GM12878 (cell line): ENCODE measurements around the gene MAMLD1. TPM values are rescaled to one million over a fixed set of nuclear protein-coding genes. Genes with fewer than 3 reads are reported as not detected.

ENCODE experiments used
- ATAC-seq: fragments of 200-7000 bp; cut with Tn5 transposase; 3 replicates; pipeline ENCODE4 v1.9.1; 2020; ENCODE audit warnings: mild to moderate bottlenecking, moderate library complexity
- BruUV-seq: library from RNA; stranded (reverse); fragments of 400-500 nt; replicated peaks from 2 replicates; lab custom pipeline; 2021; lab: Mats Ljungman, UMichigan
- CTCF ChIA-PET: fragments of 300-600 bp; sonication (Branson Sonifier 250); formaldehyde crosslinking; extraction: SDS; loops from one replicate; lab custom pipeline; 2021; ENCODE audit warnings: inconsistent platforms; lab: Yijun Ruan, JAX
- POLR2A ChIA-PET: fragments of 350-600 bp; formaldehyde crosslinking; extraction: SDS; loops from one replicate; lab custom pipeline; 2021; ENCODE audit warnings: inconsistent platforms; lab: Charles Lee
- RAD21 ChIA-PET: fragments of 300-600 bp; sonication (Branson Sonifier 250); formaldehyde crosslinking; loops from one replicate; lab custom pipeline; 2023; ENCODE audit warnings: antibody characterized with exemption; ENCODE audit not compliant: unreplicated experiment; lab: Charles Lee
- SMC1A ChIA-PET: fragments of 300-600 bp; sonication (Branson Sonifier 250); formaldehyde crosslinking; loops from one replicate; lab custom pipeline; 2023; ENCODE audit not compliant: unreplicated experiment, uncharacterized antibody; lab: Charles Lee
- DNase-seq: peaks from one replicate; pipeline ENCODE4 v3.0.0-alpha.2; 2011; ENCODE audit warnings: low read depth, low spot score
- FAIRE-seq: peaks from 3 replicates; lab custom pipeline; 2011; peaks lifted over from hg19 to GRCh38; lab: Jason Lieb, UNC
- H2AFZ ChIP-seq: 2 replicates; pipeline ENCODE4 v1.6.0; 2011; ENCODE audit warnings: low read depth, low read length, control low read depth; ENCODE audit not compliant: control insufficient read depth
- H3K27ac ChIP-seq: 2 replicates; pipeline ENCODE4 v1.5.1; 2011; ENCODE audit warnings: control low read depth; ENCODE audit not compliant: control insufficient read depth, insufficient read depth
- H3K27me3 ChIP-seq, 2 experiments: replicated peaks in 1 of 2; 2 replicates each; pipeline versions ENCODE4 v1.6.0 to v1.6.1; 2011; ENCODE audit warnings: low read length in 1 of 2; ENCODE audit not compliant: control insufficient read depth in 2 of 2, insufficient read depth in 2 of 2
- H3K36me3 ChIP-seq, 2 experiments: 2 replicates each; pipeline ENCODE4 v1.5.1; 2011; ENCODE audit warnings: low read length in 1 of 2; ENCODE audit not compliant: control insufficient read depth in 2 of 2, insufficient read depth in 2 of 2
- H3K4me1 ChIP-seq: 2 replicates; pipeline ENCODE4 v1.6.1; 2011; ENCODE audit warnings: mild to moderate bottlenecking, low read length, moderate library complexity, mixed read lengths; ENCODE audit not compliant: control insufficient read depth, insufficient read depth
- H3K4me2 ChIP-seq: 2 replicates; pipeline ENCODE4 v1.6.0; 2011; ENCODE audit warnings: control low read depth; ENCODE audit not compliant: control insufficient read depth, insufficient read depth
- H3K4me3 ChIP-seq: fragments of 200-600 bp; sonication (generic); 2 replicates; pipeline ENCODE4 v1.5.1; 2016
- H3K79me2 ChIP-seq: 2 replicates; pipeline ENCODE4 v1.6.0; 2011; ENCODE audit warnings: low read length; ENCODE audit not compliant: control insufficient read depth, insufficient read depth
- H3K9ac ChIP-seq: 2 replicates; pipeline ENCODE4 v1.8.0; 2011; ENCODE audit warnings: low read length, control low read depth, mixed read lengths; ENCODE audit not compliant: control insufficient read depth, insufficient read depth
- H3K9me3 ChIP-seq: replicated peaks from 3 replicates; pipeline ENCODE4 v1.5.1; 2011; ENCODE audit warnings: mild to moderate bottlenecking, low read length; ENCODE audit not compliant: control insufficient read depth, insufficient read depth
- H4K20me1 ChIP-seq: 2 replicates; pipeline ENCODE4 v1.6.0; 2011; ENCODE audit not compliant: control insufficient read depth, insufficient read depth
- ASH2L ChIP-seq: fragments of 300-600, 200-600 bp; sonication (generic); IDR thresholded peaks from 2 replicates; pipeline ENCODE4 v1.6.1; 2017; ENCODE audit warnings: low read depth, mild to moderate bottlenecking, borderline replicate concordance
- EED ChIP-seq: sonication (generic); IDR thresholded peaks from 2 replicates; pipeline ENCODE4 v1.6.1; 2016; ENCODE audit warnings: antibody characterized with exemption, low read depth
- FOXK2 ChIP-seq: fragments of 450-650 bp; IDR thresholded peaks from 2 replicates; pipeline ENCODE4 v1.6.1; 2017; ENCODE audit warnings: mild to moderate bottlenecking, moderate library complexity
- HDAC2 ChIP-seq: fragments of 200-600 bp; sonication (generic); IDR thresholded peaks from 2 replicates; pipeline ENCODE4 v1.6.1; 2017
- KLF5 ChIP-seq: fragments of 450-650 bp; IDR thresholded peaks from 2 replicates; pipeline ENCODE4 v1.6.1; 2014; ENCODE audit warnings: mild to moderate bottlenecking; ENCODE audit not compliant: partially characterized antibody
- MEF2B ChIP-seq: fragments of 450-650 bp; IDR thresholded peaks from 2 replicates; pipeline ENCODE4 v1.6.1; 2018; ENCODE audit warnings: mild to moderate bottlenecking, moderate library complexity; ENCODE audit not compliant: partially characterized antibody, poor library complexity, severe bottlenecking
- MXI1 ChIP-seq: fragments of 150-350 bp; IDR thresholded peaks from 2 replicates; pipeline ENCODE4 v1.6.1; 2011; ENCODE audit warnings: low read depth, mild to moderate bottlenecking, inconsistent platforms, low read length, improper control_type of control experiment
- POLR2AphosphoS5 ChIP-seq: IDR thresholded peaks from 2 replicates; pipeline ENCODE4 v1.6.1; 2011; ENCODE audit warnings: mild to moderate bottlenecking, low read length, inconsistent platforms
- SMC3 ChIP-seq: IDR thresholded peaks from 2 replicates; pipeline ENCODE4 v1.6.1; 2011; ENCODE audit warnings: low read length, improper control_type of control experiment, borderline replicate concordance
- SRF ChIP-seq, 2 experiments: IDR thresholded peaks; 2 replicates each; pipeline ENCODE4 v1.6.1; 2011; ENCODE audit warnings: low read depth in 2 of 2, low read length in 2 of 2, mild to moderate bottlenecking in 1 of 2, moderate library complexity in 1 of 2
- TAF1 ChIP-seq: IDR thresholded peaks from 2 replicates; pipeline ENCODE4 v1.6.1; 2011; ENCODE audit warnings: mild to moderate bottlenecking, low read depth, low read length, borderline replicate concordance
- TCF7 ChIP-seq: IDR thresholded peaks from 2 replicates; pipeline ENCODE4 v1.6.1; 2014; ENCODE audit warnings: antibody characterized with exemption, borderline replicate concordance
- ZNF217 ChIP-seq: fragments of 450-650 bp; IDR thresholded peaks from 2 replicates; pipeline ENCODE4 v1.6.1; 2017; ENCODE audit warnings: antibody characterized with exemption, mild to moderate bottlenecking
- ZNF384 ChIP-seq: IDR thresholded peaks from 2 replicates; pipeline ENCODE4 v1.6.1; 2012; ENCODE audit warnings: low read depth, mild to moderate bottlenecking, low read length, improper control_type of control experiment, borderline replicate concordance
- WGBS: methylation state at CpG from one replicate; pipeline ENCODE4 v1.1.6; 2016; ENCODE audit warnings: low lambda C conversion rate; ENCODE audit not compliant: insufficient replicate concordance, insufficient coverage; ENCODE audit errors: missing lambda C conversion rate; 5-methylcytosine and 5-hydroxymethylcytosine counted together
- in situ Hi-C: fragments of 300-500 bp; cut with MboI; formaldehyde crosslinking; loops from 9 replicates; pipeline ENCODE4 v1.14.3; 2018; ENCODE audit warnings: mixed read lengths
- intact Hi-C: fragments of 100-400 bp; cut with micrococcal nuclease; formaldehyde crosslinking; loops from one replicate; pipeline ENCODE4 v1.14.2; 2022; ENCODE audit not compliant: unreplicated experiment
- polyA plus RNA-seq, 11 experiments: library from polyadenylated mRNA; depleted of rRNA in 4 of 11; unstranded in 6 of 11; stranded (reverse) in 5 of 11; fragments of >200 nt; fragmentation: Nextera tagmentation in 4 of 11; fragmentation: Illumina TruSeq in 1 of 11; extraction: Ambion mirVana in 4 of 11; extraction: Trizol in 1 of 11; gene quantifications; 1 replicate in 1 of 11; 2 replicates in 10 of 11; pipeline versions ENCODE4 v1.2.1 to v1.2.3, GENCODE V29; 2011 to 2016; ENCODE audit warnings: inconsistent platforms in 2 of 11, missing spikeins in 2 of 11, low read depth in 1 of 11
- total RNA-seq, 4 experiments: library from RNA; depleted of rRNA in 3 of 4; stranded (reverse); fragments of >200 nt in 3 of 4; fragmentation: Illumina TruSeq in 1 of 4; extraction: Trizol in 1 of 4; gene quantifications; 2 replicates each; pipeline versions ENCODE4 v1.2.1 to v1.2.3, GENCODE V29; 2013 to 2021
- TF ChIP-seq, protein P1 (sequence below): fragments of 450-650 bp; IDR thresholded peaks from 2 replicates; pipeline ENCODE4 v1.6.1; 2017; ENCODE audit warnings: mild to moderate bottlenecking, moderate library complexity
- TF ChIP-seq, protein P2 (sequence below): IDR thresholded peaks from 2 replicates; pipeline ENCODE4 v1.6.1; 2011; ENCODE audit warnings: low read depth, mild to moderate bottlenecking, low read length, moderate library complexity, borderline replicate concordance; ENCODE audit errors: extremely low read depth

Gene MAMLD1
- total and polyA plus RNA-seq, 10 of the 15 experiments (the other 5 are each of a cell fraction or from before 2014, with no cell fraction given) = 0.03 to 0.05 TPM; not detected in 8

- TF ChIP-seq, protein P1, sequence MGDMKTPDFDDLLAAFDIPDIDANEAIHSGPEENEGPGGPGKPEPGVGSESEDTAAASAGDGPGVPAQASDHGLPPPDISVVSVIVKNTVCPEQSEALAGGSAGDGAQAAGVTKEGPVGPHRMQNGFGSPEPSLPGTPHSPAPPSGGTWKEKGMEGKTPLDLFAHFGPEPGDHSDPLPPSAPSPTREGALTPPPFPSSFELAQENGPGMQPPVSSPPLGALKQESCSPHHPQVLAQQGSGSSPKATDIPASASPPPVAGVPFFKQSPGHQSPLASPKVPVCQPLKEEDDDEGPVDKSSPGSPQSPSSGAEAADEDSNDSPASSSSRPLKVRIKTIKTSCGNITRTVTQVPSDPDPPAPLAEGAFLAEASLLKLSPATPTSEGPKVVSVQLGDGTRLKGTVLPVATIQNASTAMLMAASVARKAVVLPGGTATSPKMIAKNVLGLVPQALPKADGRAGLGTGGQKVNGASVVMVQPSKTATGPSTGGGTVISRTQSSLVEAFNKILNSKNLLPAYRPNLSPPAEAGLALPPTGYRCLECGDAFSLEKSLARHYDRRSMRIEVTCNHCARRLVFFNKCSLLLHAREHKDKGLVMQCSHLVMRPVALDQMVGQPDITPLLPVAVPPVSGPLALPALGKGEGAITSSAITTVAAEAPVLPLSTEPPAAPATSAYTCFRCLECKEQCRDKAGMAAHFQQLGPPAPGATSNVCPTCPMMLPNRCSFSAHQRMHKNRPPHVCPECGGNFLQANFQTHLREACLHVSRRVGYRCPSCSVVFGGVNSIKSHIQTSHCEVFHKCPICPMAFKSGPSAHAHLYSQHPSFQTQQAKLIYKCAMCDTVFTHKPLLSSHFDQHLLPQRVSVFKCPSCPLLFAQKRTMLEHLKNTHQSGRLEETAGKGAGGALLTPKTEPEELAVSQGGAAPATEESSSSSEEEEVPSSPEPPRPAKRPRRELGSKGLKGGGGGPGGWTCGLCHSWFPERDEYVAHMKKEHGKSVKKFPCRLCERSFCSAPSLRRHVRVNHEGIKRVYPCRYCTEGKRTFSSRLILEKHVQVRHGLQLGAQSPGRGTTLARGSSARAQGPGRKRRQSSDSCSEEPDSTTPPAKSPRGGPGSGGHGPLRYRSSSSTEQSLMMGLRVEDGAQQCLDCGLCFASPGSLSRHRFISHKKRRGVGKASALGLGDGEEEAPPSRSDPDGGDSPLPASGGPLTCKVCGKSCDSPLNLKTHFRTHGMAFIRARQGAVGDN = no peak
- TF ChIP-seq HDAC2 = no peak
- no peak for TF ChIP-seq MEF2B
- TF ChIP-seq POLR2AphosphoS5 = no peak
- no peak for TF ChIP-seq TAF1
- no peak for TF ChIP-seq ZNF217
- no peak for TF ChIP-seq KLF5
- TF ChIP-seq ASH2L = no peak
- no peak for TF ChIP-seq FOXK2
- no peak for TF ChIP-seq SMC3
Observed at GRCh38 chrX:150472306-150472705, 109.2 kb downstream of the MAMLD1 start (continued).

GRCh38 chrX:150473371-150473770, 110.3 kb downstream of the MAMLD1 start:
- no peak for FAIRE-seq

More at GRCh38 chrX:150473371-150473770, 110.3 kb downstream of the MAMLD1 start:
- intact Hi-C loops = no loop called here
- no peaks in the 10 kb centered on the region for H3K9me3 ChIP-seq
- POLR2A ChIA-PET = no interaction called here
- no peak overlapping the region for H2AFZ ChIP-seq
- 56% methylated on average over 8 of the region's 8 CpGs for WGBS
- peaks cover 5% of the 10 kb centered on the region for H3K4me1 ChIP-seq
- SMC1A ChIA-PET = no interaction called here
- H3K4me3 ChIP-seq = no peak overlapping the region
- H3K9ac ChIP-seq = no peak overlapping the region
- BruUV-seq = no TSS peak
- CTCF ChIA-PET = interaction anchor here (0.6 to 1.2 kb wide), 2 partner anchors 12 to 1504 kb away, joined by 3 read pairs; no protein-coding TSS in a partner anchor
- H3K36me3 ChIP-seq = no peaks in the 10 kb centered on the region
- DNase-seq = no peak
- no peak overlapping the region for H3K4me2 ChIP-seq
- H3K27me3 ChIP-seq = peaks cover 4 to 6% of the 10 kb centered on the region in 2 experiments; a peak in 2 of 4 replicates
- TF ChIP-seq ZNF384 = no peak
- TF ChIP-seq, protein P2, sequence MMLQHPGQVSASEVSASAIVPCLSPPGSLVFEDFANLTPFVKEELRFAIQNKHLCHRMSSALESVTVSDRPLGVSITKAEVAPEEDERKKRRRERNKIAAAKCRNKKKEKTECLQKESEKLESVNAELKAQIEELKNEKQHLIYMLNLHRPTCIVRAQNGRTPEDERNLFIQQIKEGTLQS = no peak
- no peak for TF ChIP-seq TCF7
- TF ChIP-seq SRF (IDR thresholded peaks at IDR 0.05; ENCODE audit: low read depth in 2 of 2, low read length in 2 of 2) = no peak
- no peak for TF ChIP-seq MXI1
- TF ChIP-seq EED = no peak
- TF ChIP-seq, all 136 proteins: peak for 0
- no peaks in the 10 kb centered on the region for H3K79me2 ChIP-seq
- H3K27ac ChIP-seq = no peak overlapping the region
- ATAC-seq = no peak
- RAD21 ChIA-PET = no interaction called here
- no peaks in the 10 kb centered on the region; the same call in 1 of the 2 replicates for H4K20me1 ChIP-seq
- in situ Hi-C loops = no loop called here
